B cell (primary cell): ENCODE data around the gene SMAGP. TPM values are rescaled to one million over a fixed set of nuclear protein-coding genes. Genes with fewer than 3 reads are reported as not detected.

Source experiments
- ATAC-seq: fragments of 200-7000 bp; cut with Tn5 transposase; one replicate; pipeline ENCODE4 v1.10.0; 2021; ENCODE audit warnings: low read depth, mild to moderate bottlenecking, moderate number of reproducible peaks, moderate library complexity
- CTCF ChIA-PET: fragments of 350-600 bp; sonication (Branson Sonifier 250); formaldehyde crosslinking; loops from one replicate; lab custom pipeline; 2021; ENCODE audit warnings: antibody characterized with exemption, inconsistent platforms; lab: Charles Lee
- POLR2A ChIA-PET: fragments of 350-600 bp; sonication (Branson Sonifier 250); formaldehyde crosslinking; loops from one replicate; lab custom pipeline; 2021; ENCODE audit warnings: antibody characterized with exemption; lab: Charles Lee
- DNase-seq: peaks from one replicate; pipeline ENCODE4 v3.0.0; 2013
- H2AFZ ChIP-seq: 2 replicates; pipeline ENCODE4 v1.6.1; 2012; ENCODE audit warnings: mild to moderate bottlenecking, low read depth, low read length; ENCODE audit not compliant: insufficient read depth, poor library complexity, severe bottlenecking
- H3K27ac ChIP-seq, 2 donors: 1 replicate in 1 of 2; 2 replicates in 1 of 2; pipeline ENCODE4 v1.5.1; 2012 to 2013; ENCODE audit warnings: low read length in 2 of 2, mild to moderate bottlenecking in 2 of 2, moderate library complexity in 1 of 2
- H3K27me3 ChIP-seq, 4 experiments: fragments of 200-600 bp in 1 of 4; sonication (generic) in 1 of 4; replicated peaks in 1 of 4; 1 replicate in 2 of 4; 2 replicates in 2 of 4; pipeline versions ENCODE4 v1.6.1 to v1.7.0; 2013 to 2016; ENCODE audit warnings: low read length in 3 of 4, mild to moderate bottlenecking in 2 of 4, mixed read lengths in 1 of 4, moderate library complexity in 1 of 4; ENCODE audit not compliant: insufficient read depth in 4 of 4, control insufficient read depth in 3 of 4; ENCODE audit errors: control extremely low read depth in 1 of 4
- H3K36me3 ChIP-seq, 2 experiments: replicated peaks in 1 of 2; 1 replicate in 1 of 2; 2 replicates in 1 of 2; pipeline versions ENCODE4 v1.6.1 to v1.7.1; 2013; ENCODE audit warnings: low read length in 1 of 2; ENCODE audit not compliant: insufficient read depth in 2 of 2, control insufficient read depth in 1 of 2; ENCODE audit errors: control extremely low read depth in 1 of 2, extremely low read depth in 1 of 2
- H3K4me1 ChIP-seq, 2 donors: fragments of 200-600 bp in 1 of 2; sonication (generic) in 1 of 2; 1 replicate in 1 of 2; 2 replicates in 1 of 2; pipeline versions ENCODE4 v1.5.1 to v1.6.1; 2013 to 2017; ENCODE audit warnings: low read length in 2 of 2; ENCODE audit not compliant: control insufficient read depth in 2 of 2, insufficient read depth in 2 of 2
- H3K4me2 ChIP-seq: replicated peaks from 2 replicates; pipeline ENCODE3; 2012; ENCODE audit warnings: mild to moderate bottlenecking, low read depth, low read length; ENCODE audit not compliant: poor library complexity, severe bottlenecking
- H3K4me3 ChIP-seq, 5 experiments: fragments of 200-600 bp in 1 of 5; sonication (generic) in 1 of 5; 1 replicate in 3 of 5; 2 replicates in 2 of 5; pipeline versions ENCODE4 v1.5.1 to v1.7.0; 2011 to 2016; ENCODE audit warnings: low read length in 4 of 5, mild to moderate bottlenecking in 4 of 5, low read depth in 2 of 5, control low read depth in 1 of 5, moderate library complexity in 1 of 5; ENCODE audit not compliant: insufficient read depth in 1 of 5; ENCODE audit errors: control extremely low read depth in 1 of 5, extremely low read depth in 1 of 5
- H3K79me2 ChIP-seq: fragments of 200-600 bp; sonication (generic); one replicate; pipeline ENCODE4 v1.6.0; 2016; ENCODE audit warnings: low read length; ENCODE audit not compliant: control insufficient read depth, insufficient read depth
- H3K9ac ChIP-seq: fragments of 200-600 bp; sonication (generic); 2 replicates; pipeline ENCODE4 v1.6.1; 2017; ENCODE audit warnings: mild to moderate bottlenecking, low read length, moderate library complexity
- H3K9me3 ChIP-seq, 3 donors: one replicate each; pipeline versions ENCODE4 v1.6.1 to v1.7.1; 2013; ENCODE audit warnings: low read length in 2 of 3; ENCODE audit not compliant: control insufficient read depth in 2 of 3, insufficient read depth in 1 of 3; ENCODE audit errors: control extremely low read depth in 1 of 3
- H4K20me1 ChIP-seq: 2 replicates; pipeline ENCODE4 v1.6.0; 2012; ENCODE audit warnings: mild to moderate bottlenecking, low read length; ENCODE audit not compliant: insufficient read depth, control insufficient read depth, poor library complexity, severe bottlenecking
- H3K27ac Mint-ChIP-seq: one replicate; pipeline ENCODE4 v1.8.0; 2021; ENCODE audit warnings: mixed read lengths
- H3K27me3 Mint-ChIP-seq: one replicate; pipeline ENCODE4 v1.8.0; 2021; ENCODE audit warnings: mixed read lengths
- H3K4me1 Mint-ChIP-seq: one replicate; pipeline ENCODE4 v1.8.0; 2021; ENCODE audit warnings: mixed read lengths
- H3K4me3 Mint-ChIP-seq: one replicate; pipeline ENCODE4 v1.8.0; 2021; ENCODE audit warnings: mixed read lengths
- H3K9me3 Mint-ChIP-seq: one replicate; pipeline ENCODE4 v1.8.0; 2022; ENCODE audit warnings: mixed read lengths; ENCODE audit not compliant: insufficient read depth
- CTCF ChIP-seq: fragments of 200-600 bp; IDR thresholded peaks from one replicate; pipeline ENCODE4 v1.8.0; 2022; ENCODE audit warnings: antibody characterized with exemption, mild to moderate bottlenecking
- EZH2 ChIP-seq: IDR thresholded peaks from 2 replicates; pipeline ENCODE4 v1.6.1; 2012; ENCODE audit warnings: borderline replicate concordance, low read depth, mild to moderate bottlenecking, moderate library complexity, low read length; ENCODE audit not compliant: insufficient read depth, poor library complexity, severe bottlenecking
- WGBS: methylation state at CpG from one replicate; pipeline ENCODE4 v1.1.5; 2013; ENCODE audit warnings: missing lambda C conversion rate; ENCODE audit not compliant: insufficient coverage; 5-methylcytosine and 5-hydroxymethylcytosine counted together
- intact Hi-C: fragments of 100-400 bp; cut with micrococcal nuclease; formaldehyde crosslinking; loops from one replicate; pipeline ENCODE4 v1.10.0; 2022
- polyA plus RNA-seq: library from polyadenylated mRNA; depleted of rRNA; stranded (reverse); fragments of >200 nt; gene quantifications from 2 replicates; pipeline ENCODE4 v1.2.3, GENCODE V29; 2012
- total RNA-seq, 2 donors: library from RNA; stranded (reverse); fragments of 120-200 nt in 1 of 2; gene quantifications; 1 replicate in 1 of 2; 2 replicates in 1 of 2; pipeline versions ENCODE4 v1.2.3 to v1.2.4, GENCODE V29; 2013 to 2022

Gene SMAGP
- total and polyA plus RNA-seq, 2 donors (not counting 1 experiment from before 2014, with no cell fraction given) = 10.4 to 21.6 TPM

- H3K4me1 Mint-ChIP-seq = peaks cover 7% of the 10 kb centered on the region
- Histone ChIP-seq H3K79me2 (peaks cover 3% of the 10 kb centered on the region), H3K27me3 (no peaks in the 10 kb centered on the region), H2AFZ (no peak overlapping the region), H3K9ac (no peak overlapping the region), H3K4me3 (no peak overlapping the region), H3K9me3 (no peaks in the 10 kb centered on the region), H3K4me1 (no peaks in the 10 kb centered on the region), H4K20me1 (no peaks in the 10 kb centered on the region), H3K27ac (no peak overlapping the region), H3K36me3 (peaks cover 0 to 5% of the 10 kb centered on the region in 2 experiments), H3K4me2 (no peak overlapping the region)
- DNase-seq (no peak), ATAC-seq (no peak)
- CTCF ChIA-PET = no interaction called here
- no peak overlapping the region for H3K27ac Mint-ChIP-seq
- no peak for TF ChIP-seq EZH2
- no peak for TF ChIP-seq CTCF
- WGBS = 91% methylated on average over 3 of the region's 4 CpGs
- no peak overlapping the region for H3K4me3 Mint-ChIP-seq
- no peaks in the 10 kb centered on the region for H3K9me3 Mint-ChIP-seq
- H3K27me3 Mint-ChIP-seq = no peaks in the 10 kb centered on the region
- POLR2A ChIA-PET = interaction anchor here (0.6 kb wide), 1 partner anchor 37 kb away, joined by 6 read pairs; the partner anchor contains the start of gene POU6F1
- intact Hi-C loops = no loop called here
These were observed 15.7 kb downstream of the SMAGP start for GRCh38 chr12:51254536-51254935.

DNA sequence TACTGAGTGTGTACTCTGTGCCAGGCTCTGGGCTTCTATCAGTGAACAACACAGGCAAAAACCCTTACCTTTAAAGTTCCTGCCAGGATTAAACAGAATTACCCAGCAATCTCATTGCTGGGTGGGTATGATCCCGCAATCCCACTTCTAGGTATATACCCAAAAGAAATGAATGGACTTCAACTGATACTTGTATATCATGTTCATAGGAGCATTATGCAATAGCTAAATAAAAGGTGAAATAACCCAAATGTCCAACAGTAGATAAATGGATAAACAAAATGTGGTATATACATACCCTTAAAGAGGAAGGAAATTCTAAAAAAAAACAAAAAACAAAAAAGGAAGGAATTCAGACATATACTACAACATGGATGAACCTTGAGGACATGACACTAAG lies 16.9 kb downstream of the SMAGP start:
- H3K4me1 Mint-ChIP-seq = peaks cover 9% of the 10 kb centered on the region
- Histone ChIP-seq H3K27ac (no peak overlapping the region), H3K36me3 (peaks cover 0 to 5% of the 10 kb centered on the region in 2 experiments), H3K4me3 (no peak overlapping the region), H3K79me2 (peaks cover 3% of the 10 kb centered on the region), H2AFZ (no peak overlapping the region), H3K9me3 (no peaks in the 10 kb centered on the region), H4K20me1 (no peaks in the 10 kb centered on the region), H3K4me1 (no peaks in the 10 kb centered on the region), H3K27me3 (no peaks in the 10 kb centered on the region), H3K9ac (no peak overlapping the region), H3K4me2 (no peak overlapping the region)
- H3K9me3 Mint-ChIP-seq = no peaks in the 10 kb centered on the region
- no peak overlapping the region for H3K4me3 Mint-ChIP-seq
- H3K27ac Mint-ChIP-seq = no peak overlapping the region
- ATAC-seq = no peak
- no CpG with 5 or more reads among the region's 1 CpG for WGBS
- ChIA-PET POLR2A (interaction anchor here (0.8 to 1.2 kb wide), 2 partner anchors 15 to 36 kb away, joined by 3 to 14 read pairs; partner anchors contain the start of genes DAZAP2 and POU6F1), CTCF (interaction anchor here (3.4 kb wide), 1 partner anchor 9 kb away, joined by 14 read pairs; no protein-coding TSS in a partner anchor)
- intact Hi-C loops = no loop called here
- no peaks in the 10 kb centered on the region for H3K27me3 Mint-ChIP-seq
- no peak for DNase-seq
- TF ChIP-seq CTCF = no peak
- TF ChIP-seq EZH2 = no peak
